Measurements from ENCODE around the gene CCDC85A.

CCDC85A gene

DNA sequence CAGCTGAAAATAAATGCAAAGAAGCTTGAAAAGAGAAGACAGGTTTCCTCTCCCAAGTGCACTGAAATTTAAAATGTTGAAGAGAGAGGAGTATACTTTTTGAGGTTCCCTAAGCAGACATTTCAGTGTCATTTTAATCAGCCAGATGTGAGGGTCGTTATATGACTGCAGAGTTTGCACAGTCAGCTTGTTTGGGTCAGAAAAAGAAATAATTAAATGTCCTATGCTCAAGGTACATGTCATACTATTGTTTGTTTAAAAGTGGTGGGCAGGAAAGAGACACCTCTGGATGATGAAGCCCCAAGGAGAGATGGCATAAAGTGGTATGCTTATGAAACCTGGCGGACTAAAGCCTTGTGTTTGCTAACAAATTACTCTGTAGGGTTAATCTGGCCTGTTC lies 55.2 kb downstream of the CCDC85A start:
- DNase-seq: no peak

DNA sequence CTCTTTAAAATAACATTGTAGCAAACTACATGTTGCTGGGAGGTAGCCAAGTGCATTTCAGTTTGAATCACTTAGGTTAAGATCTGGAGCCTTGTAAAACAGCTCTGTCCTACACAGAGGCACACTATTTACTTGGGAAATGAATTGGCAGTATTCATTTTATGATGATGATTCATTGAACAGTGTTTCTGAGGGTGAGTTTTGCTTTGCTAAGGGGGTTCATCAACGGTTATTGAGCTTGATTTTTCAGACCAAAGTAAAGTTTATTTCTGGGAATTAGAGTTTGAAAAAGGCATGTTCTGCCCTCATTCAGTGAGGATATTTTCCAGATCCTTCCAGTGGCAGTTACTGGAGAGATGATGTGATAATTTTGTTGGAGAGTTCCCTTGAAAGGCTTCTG lies 55.6 kb downstream of the CCDC85A start:
- no peak for DNase-seq

- no peak for DNase-seq
Measured at GRCh38 chr2:56240210-56240609, 56.4 kb downstream of the CCDC85A start.

DNA sequence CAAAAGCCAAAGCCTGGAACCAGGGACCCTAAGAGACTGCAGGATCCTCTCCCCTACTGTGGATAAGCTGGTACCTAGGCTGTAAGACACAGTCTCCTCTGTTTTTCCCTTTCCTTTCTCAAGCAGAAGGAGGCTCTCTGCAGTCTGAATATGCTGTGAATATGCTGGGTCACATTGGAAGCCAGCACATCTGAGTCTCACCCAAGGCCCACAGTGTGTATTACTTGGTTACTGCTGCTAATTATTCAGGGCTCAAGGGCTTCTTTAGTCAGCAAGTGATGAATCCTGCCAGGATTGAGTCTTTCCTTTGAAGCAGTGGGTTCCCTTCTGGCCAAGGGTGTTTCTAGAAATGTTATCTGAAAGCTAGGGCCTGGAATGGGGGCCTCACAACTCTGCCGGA lies 60.7 kb downstream of the CCDC85A start:
- DNase-seq: no peak

- peak in 3 of 56 donors; percentile 1 to 28 (median 4) for DNase-seq
Measured at GRCh38 chr2:56244911-56245530, 61.2 kb downstream of the CCDC85A start.

- no peak for DNase-seq
Measured at GRCh38 chr2:56248965-56249742, 65.4 kb downstream of the CCDC85A start.

DNA sequence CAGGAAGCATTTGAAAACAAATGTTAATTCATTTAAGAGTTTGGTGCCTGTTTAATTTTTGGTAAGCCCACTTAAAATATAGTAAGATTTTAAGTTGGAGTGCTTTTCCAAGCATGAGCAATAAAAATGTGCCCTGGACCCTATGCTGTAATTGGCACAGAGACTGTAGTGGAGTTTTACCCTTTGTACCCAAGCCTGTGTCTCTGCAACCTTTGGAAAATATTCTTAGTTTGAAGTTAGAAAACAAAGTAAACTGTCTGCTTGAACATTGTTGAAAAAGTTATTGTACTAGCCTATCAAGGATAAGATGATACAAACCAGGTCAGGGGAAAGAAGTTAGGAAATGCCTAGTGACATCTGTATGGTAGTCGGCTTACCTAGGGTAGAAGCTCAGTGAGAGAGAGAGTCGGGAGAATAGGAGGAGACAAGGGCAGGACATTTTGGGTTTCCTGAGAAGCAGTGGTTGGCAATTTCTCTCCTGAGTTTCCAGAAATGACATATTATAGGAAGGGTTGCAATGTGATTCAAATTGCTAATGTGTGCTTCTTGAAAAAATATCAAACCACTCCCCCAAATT lies 66.5 kb downstream of the CCDC85A start:
- no peak for DNase-seq

DNA sequence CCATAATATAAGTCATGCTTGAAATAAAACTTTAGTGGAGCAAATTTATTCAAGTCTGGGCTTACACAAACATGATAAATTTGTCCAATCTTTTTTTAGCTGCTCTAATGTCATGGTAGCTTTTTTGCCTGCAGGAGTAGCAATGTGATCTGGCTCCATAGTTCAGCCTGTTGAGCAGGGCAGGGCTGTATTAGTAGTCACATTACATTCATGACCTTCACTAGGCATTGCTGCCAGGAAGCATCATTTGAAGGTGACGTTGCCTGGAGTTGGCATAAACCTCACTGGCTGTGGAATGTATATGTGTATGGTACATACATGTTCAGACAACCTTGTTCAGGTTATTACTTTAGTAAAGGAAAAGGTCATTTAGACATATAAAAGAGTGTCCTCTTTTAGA lies 76.6 kb downstream of the CCDC85A start:
- DNase-seq: no peak

GRCh38 chr2:56262241-56262640 lies 78.5 kb downstream of the CCDC85A start:
- DNase-seq: no peak

- no peak for DNase-seq
Measured at GRCh38 chr2:56263876-56264275, 80.1 kb downstream of the CCDC85A start.

GRCh38 chr2:56266761-56267414 lies 83.1 kb downstream of the CCDC85A start:
- peak in 1 of 56 donors; percentile 13 for DNase-seq

GRCh38 chr2:56267415-56267788 lies 83.6 kb downstream of the CCDC85A start:
- DNase-seq: peak in 1 of 56 donors; percentile 2

- no peak for DNase-seq
Measured at GRCh38 chr2:56268856-56269255, 85.1 kb downstream of the CCDC85A start.

DNA sequence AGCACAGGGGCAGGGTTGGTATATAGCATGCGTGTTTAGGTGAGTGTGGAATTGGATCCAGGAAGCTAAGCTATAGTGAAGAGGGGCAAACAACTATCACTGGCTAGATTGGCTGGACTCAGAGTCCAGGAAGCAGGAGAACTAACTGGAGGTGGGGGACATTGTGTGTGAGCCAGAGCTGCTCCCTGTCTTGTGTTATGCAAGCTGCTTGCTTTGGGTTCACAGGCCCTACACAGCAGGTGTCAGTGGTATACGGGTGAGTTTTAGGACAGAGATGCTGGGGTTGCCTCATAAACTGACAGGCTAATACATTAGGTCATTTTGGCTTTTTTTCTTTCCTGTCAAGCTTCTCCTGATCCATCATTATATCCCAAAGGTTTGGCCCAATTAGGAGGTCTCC lies 87.5 kb downstream of the CCDC85A start:
- DNase-seq: no peak

DNA sequence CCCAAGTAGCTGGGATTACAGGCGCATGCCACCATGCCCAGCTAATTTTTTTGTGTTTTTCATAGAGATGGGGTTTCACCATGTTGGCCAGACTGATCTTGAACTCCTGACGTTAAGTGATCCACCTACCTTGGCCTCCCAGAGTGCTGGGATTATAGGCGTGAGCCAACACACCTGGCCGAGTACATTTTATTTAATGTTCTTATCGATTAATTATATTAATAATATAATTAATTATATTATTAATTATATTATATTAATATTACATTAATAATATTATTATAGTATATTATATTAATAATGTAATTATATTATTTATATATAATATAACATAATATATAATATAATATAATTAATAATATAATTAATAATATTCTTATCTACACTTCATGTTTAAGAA lies 101.4 kb downstream of the CCDC85A start:
- DNase-seq: no peak

DNA sequence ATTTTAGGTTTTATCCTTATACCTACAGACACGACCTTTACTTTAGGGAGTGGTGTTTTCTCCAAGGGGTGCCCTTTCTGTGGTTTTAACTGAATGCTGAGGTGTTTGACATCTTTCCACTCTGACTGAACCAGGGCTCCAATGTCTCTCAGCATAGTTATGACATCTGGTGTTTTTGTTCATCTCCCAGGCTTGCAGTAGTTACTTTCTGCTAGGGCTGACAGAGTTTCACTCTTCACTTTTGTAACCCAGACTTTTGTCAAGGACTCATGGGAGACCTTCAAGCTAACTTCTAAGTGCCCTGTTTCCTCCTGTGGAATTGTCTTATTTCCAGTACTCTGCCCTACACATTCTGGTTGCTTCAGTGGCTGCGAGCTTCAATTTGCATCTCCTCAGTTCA lies 103.1 kb downstream of the CCDC85A start:
- no peak for DNase-seq

DNA sequence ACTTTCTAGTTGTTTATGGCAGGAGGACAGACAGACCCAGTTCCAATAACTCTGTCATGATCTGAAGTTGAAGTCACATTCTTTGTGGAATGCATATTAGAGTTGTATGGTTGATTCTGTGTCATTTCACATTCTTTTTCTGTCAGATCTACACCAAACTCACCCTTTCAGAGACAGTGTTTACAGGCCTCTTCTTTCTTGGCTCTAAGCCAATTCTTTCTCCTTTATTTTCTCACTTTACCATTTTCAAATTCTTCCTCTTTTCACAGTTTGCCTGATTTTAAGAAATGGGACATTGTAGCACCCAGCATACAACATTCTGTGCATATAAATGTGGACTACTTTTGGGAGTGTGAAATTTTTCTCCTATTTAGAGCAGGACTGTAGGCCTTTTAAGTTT lies 103.7 kb downstream of the CCDC85A start:
- no peak for DNase-seq

GRCh38 chr2:56287974-56288373 lies 104.2 kb downstream of the CCDC85A start:
- no peak for DNase-seq

DNA sequence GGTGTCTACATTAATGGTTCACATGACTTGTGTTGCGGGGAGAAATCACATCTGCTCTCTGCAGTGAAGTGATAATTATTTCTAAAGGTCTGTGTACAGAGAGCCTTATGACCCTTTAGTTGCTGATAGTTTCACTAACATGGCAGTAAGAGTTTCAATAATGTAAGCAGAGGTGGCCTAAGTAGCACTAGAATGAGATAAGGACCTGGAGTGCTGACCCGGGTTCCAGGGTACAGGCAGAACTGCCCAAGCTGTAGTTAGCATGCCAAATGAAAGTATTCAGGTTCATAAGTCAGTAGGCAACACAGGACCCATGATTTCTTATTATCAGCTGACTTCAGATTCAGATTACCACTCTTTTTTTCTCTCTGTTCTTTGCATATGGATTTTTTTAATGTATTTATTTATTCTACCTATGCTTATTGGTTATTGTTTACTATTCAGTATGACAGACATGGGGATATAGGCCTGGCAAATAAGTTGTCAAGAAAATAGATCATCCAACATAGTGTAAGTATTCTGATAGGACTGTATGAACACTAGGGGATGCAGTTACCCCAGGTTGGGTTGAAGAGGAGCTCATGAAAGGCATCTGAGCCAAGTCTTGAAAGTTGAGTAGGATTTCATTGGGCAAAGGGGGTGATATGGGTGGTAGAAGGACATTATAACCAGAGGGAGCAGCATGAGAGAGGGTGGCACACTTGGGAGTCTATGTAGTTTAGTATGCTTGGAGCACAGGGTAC lies 105.2 kb downstream of the CCDC85A start:
- no peak for DNase-seq

DNA sequence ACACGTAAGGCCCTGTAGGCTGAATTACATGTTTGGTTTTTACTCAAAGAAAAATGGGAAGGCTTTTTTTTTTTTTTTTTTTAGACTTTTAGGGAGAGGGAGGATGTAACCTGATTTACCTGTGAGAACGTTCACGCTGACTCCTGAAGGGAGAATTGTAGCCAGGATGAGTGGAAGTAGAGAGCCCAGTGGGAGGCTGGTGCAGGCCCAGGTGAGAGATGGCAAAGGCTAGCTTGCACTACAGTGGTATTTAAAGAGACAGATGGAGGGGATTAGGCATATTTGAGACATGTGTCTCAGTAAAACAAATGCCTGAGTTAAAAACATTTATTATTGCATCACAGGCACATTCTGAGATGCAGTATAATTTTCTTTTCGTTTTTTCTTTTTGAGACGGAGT lies 107.9 kb downstream of the CCDC85A start:
- DNase-seq: no peak

- no peak for DNase-seq
Measured at GRCh38 chr2:56292951-56293350, 109.2 kb downstream of the CCDC85A start.

GRCh38 chr2:56295666-56296065 lies 111.9 kb downstream of the CCDC85A start:
- DNase-seq: no peak
